Endometrium (tissue), 2 donors: ENCODE measurements around the gene ZNF708.
"Not testable (repeated sequence)": the region's sequence is repeated elsewhere in the genome, so short reads cannot be mapped to it uniquely, and the experiment has no call there.

Source experiments
- FAIRE-seq: peaks from 2 replicates; lab custom pipeline; 2012; peaks lifted over from hg19 to GRCh38; lab: Jason Lieb, UNC
- donor health status: control.
- donor health status: control.

Gene ZNF708

GRCh38 chr19:21328885-21329605 is at the start of gene ZNF708:
TSS of gene ZNF708 (minus strand) at chr19:21329410. CDS start at chr19:21329212, 198 bp downstream.
- peak; percentile 70 for FAIRE-seq

- FAIRE-seq, result no peak
These were observed 33.1 kb upstream of the ZNF708 start for GRCh38 chr19:21362291-21362690.

DNA sequence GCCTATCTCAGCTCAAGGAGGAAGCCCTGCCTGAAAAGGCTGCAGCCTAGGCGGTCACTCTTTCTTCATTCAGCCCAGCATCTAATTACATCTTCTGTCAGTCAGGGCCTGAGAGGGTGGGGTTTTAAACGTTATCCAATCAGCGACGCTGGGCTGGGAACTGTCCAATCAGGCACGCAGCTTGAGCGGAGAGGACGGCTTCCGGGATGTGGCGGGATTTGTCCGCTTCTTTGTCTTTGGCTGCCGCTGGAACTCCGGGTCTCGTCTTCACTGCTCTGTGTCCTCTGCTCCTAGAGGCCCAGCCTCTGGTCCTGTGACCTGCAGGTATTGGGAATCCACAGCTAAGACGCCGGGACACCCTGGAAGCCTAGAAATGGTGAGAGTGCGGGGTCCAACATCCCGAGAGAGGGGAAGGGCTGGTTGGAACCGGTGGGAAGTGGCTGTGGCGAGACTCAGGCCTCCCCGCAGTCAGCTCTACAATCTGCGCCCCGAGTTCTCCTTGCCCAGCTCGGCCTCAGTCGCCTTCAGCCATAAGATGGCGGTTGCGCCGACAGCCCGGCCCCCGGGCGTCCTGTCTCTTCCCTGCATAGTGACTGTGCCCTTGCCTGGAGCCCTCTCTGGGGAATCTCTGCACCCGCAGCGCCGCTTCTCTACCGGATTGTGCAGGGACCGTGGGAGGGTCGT is 29.7 kb upstream of the ZNF708 start, which contains the start of gene ZNF738:
Gene ZNF738 (plus strand): TSS at position 233 of the 684 bp plus-strand sequence. CDS start 141 bp downstream, at position 374.
- FAIRE-seq, result peak; percentile 97

GRCh38 chr19:21352830-21353229 is 23.6 kb upstream of the ZNF708 start:
- no peak for FAIRE-seq

DNA sequence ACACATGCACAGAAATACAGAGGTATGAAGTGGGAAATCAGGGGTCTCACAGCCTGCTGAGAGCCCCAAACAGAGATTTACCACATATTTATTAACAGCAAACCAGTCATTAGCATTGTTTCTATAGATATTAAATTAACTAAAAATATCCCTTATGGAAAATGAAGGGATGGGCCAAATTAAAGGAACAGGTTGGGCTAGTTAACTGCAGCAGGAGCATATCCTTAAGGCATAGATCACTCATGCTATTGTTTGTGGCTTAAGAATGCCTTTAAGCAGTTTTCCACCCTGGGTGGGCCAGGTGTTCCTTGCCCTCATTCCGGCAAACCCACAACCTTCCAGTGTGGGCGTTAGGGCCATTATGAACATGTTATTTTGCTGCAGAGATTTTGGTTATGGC is 15.6 kb upstream of the ZNF708 start:
- FAIRE-seq, result not testable (repeated sequence)

- no peak for FAIRE-seq
These were observed 6.5 kb upstream of the ZNF708 start for GRCh38 chr19:21335721-21336120.

- FAIRE-seq, result no peak
These were observed 804 bp downstream of the ZNF708 start for GRCh38 chr19:21328406-21328805.

DNA sequence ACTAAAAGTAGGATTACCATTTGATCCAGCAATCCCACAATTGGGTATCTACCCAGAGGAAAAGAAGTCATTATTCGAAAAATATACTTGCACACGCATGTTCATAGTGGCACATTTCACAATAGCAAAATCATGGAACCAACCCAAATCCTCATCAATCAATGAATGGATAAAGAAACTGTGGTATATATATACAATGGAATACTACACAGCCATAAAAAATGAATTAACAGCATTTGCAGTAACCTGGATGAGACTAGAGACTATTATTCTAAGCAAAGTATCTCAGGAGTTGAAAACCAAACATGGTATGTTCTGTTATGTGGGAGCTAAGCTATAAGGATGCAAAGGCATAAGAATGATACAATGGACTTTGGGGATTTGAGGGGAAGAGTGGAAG is 3.0 kb downstream of the ZNF708 start:
- no peak for FAIRE-seq

- no peak for FAIRE-seq
These were observed 6.2 kb downstream of the ZNF708 start for GRCh38 chr19:21323000-21323399.

- no peak for FAIRE-seq
These were observed 6.7 kb downstream of the ZNF708 start for GRCh38 chr19:21322528-21322927.

GRCh38 chr19:21321996-21322395 is 7.2 kb downstream of the ZNF708 start:
- FAIRE-seq, result no peak

DNA sequence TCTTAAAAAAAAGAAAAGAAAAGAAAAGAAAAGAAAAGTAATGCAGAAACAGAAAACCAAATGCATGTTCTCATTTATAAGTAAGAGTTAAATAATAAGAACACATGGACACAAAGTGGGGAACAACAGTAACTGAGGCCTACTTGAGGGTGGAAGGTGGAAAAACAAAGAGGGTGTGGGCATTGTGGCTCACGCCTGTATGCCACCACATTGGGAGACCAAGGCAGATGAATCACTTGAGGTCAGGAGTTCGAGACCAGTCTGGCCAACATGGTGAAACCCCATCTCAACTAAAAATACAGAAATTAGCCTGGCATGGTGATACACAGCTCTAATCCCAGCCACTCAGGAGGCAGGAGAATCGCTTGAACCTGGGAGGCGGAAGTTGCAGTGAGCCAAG is 8.1 kb downstream of the ZNF708 start:
- FAIRE-seq, result no peak

GRCh38 chr19:21317821-21318220 is 11.4 kb downstream of the ZNF708 start:
- no peak for FAIRE-seq

DNA sequence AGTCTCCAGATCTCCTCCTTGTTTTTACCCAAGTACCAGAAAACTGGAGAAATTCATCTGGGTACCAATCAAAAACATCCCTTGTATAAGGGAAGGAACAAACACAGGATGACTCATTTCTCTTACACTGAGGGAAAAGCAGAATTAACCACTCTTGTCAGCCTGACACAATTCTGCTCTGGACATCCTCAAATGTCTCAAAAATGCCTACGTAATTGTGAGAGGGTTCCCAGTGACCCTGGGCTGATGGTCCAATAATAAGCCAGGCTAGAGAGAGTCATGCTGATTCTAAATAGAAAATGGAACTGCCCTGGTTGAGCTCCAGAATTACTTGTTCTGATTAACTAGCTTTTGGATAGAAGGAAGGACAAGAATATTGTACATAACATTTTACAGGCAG is 14.5 kb downstream of the ZNF708 start:
- no peak for FAIRE-seq

DNA sequence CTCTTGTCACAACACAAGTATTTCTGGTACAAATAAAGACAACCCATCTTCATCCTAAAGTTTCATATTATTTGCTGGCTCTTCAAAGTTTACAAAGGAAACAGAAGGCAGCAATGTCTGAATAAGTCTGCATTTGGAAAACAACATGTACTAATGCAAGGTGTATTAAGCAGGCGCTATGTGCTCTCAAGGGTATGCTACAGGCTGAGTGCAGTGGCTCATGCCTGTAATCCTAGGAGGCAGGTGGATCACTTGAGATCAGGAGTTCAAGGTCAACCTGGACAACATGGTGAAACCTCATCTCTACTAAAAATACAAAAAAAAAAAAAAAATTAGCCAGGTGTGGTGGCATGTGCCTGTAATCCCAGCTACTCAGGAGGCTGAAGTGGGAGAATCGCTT is 16.4 kb downstream of the ZNF708 start:
- not testable (repeated sequence) for FAIRE-seq

DNA sequence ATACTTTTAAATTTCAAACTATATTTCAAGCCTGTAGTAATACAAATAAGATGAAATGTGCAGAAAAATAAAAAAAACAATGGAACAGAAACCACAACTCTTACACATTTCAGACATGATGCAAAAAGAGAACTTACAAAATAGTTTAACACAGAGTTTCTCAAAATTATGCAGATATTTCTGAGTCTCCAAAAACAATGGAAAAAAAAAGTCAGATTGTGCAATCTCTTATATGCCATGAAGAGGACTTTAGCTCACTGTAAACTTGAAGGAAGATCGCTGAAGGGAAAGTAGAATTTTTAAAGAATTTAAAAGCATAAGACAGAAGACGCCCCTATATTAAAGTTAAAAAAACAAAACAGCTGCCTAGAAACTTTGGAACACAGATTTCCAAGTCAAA is 20.4 kb downstream of the ZNF708 start:
- no peak for FAIRE-seq

DNA sequence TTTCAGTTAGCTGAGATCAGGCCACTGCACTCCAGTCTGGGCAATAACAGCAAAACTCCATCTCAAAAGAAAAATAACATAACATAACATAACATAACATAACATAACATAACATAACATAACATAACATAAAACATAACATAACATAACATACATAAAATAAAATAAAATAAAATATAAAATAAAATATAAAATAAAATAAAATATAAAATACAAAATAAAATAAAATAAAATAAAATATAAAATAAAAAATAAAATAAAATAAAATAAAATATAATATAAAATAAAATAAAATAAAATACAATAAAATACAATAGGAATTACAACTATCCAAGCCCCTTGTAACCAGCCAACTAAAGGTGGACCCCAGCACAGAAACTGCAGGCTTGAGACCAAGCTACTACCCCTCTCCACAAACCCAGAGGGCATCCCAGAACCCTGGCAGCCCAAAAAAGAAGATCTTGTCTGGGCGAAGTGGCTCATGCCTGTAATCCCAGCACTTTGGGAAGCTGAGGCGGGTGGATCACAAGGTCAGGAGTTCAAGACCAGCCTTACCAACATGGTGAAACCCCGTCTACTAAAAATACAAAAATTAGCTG is 22.2 kb downstream of the ZNF708 start:
- peak; percentile 96 for FAIRE-seq

- FAIRE-seq, result not testable (repeated sequence)
These were observed 35.4 kb downstream of the ZNF708 start for GRCh38 chr19:21293768-21294167.

DNA sequence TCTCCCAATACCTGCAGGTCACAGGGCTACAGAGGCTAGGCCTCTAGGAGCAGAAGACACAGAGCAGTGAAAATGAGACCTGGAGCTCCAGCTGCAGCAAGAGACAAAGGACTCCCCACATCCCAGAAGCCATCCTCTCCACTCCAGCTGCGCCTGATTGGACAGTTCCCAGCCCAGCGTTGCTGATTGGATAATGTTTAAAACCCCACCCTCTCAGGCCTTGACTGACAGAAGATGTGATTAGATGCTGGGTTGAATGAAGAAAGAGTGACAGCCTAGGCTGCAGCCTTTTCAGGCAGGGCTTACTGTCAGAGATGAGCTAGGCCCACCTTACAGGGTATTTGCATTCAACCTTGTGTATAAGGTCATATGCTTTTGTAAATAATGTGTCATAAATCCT is 59.4 kb downstream of the ZNF708 start:
- FAIRE-seq, result no peak

- no peak for FAIRE-seq
These were observed 64.3 kb downstream of the ZNF708 start for GRCh38 chr19:21264891-21265290.

DNA sequence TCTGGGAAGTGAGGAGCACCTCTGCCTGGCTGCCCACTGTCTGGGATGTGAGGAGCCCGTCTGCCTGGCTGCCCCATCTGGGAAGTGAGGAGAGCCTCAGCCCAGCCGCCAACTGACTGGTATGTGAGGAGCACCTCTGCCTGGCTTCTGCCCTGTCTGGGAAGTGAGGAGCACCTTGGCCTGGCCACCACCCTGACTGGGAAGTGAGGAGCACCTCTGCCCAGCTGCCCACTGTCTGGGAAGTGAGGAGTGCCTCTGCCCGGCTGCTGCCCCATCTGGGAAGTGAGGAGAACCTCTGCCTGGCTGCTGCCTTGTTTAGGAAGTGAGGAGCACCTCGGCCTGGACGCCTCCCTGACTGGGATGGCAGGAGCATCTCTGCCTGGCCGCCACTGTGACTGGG is 64.8 kb downstream of the ZNF708 start:
- no peak for FAIRE-seq

- FAIRE-seq, result not testable (repeated sequence)
These were observed 68.3 kb downstream of the ZNF708 start for GRCh38 chr19:21260848-21261381.
